Fibroblast of mammary gland (primary cell): Measurements from ENCODE around the gene GJC3.

Experiments used
- DNase-seq: peaks from one replicate; pipeline ENCODE4 v3.0.0-alpha.2; 2010; ENCODE audit warnings: low read depth
- H3K4me3 ChIP-seq: 2 replicates; pipeline ENCODE4 v1.5.1; 2011; ENCODE audit warnings: low read depth, mild to moderate bottlenecking, low read length, moderate library complexity; ENCODE audit not compliant: control insufficient read depth
- CTCF ChIP-seq: conservative IDR thresholded peaks from 2 replicates; pipeline ENCODE4 v1.5.1; 2011; ENCODE audit warnings: low read depth, low read length, inconsistent platforms; ENCODE audit not compliant: control insufficient read depth, insufficient read depth

Gene GJC3

GRCh38 chr7:99910976-99911375 lies 18.4 kb downstream of the GJC3 start:
- no peak overlapping the region for H3K4me3 ChIP-seq
- no peak for TF ChIP-seq CTCF
- DNase-seq = no peak

- TF ChIP-seq CTCF = no peak
Observed at GRCh38 chr7:99901581-99901980, 27.8 kb downstream of the GJC3 start.

DNA sequence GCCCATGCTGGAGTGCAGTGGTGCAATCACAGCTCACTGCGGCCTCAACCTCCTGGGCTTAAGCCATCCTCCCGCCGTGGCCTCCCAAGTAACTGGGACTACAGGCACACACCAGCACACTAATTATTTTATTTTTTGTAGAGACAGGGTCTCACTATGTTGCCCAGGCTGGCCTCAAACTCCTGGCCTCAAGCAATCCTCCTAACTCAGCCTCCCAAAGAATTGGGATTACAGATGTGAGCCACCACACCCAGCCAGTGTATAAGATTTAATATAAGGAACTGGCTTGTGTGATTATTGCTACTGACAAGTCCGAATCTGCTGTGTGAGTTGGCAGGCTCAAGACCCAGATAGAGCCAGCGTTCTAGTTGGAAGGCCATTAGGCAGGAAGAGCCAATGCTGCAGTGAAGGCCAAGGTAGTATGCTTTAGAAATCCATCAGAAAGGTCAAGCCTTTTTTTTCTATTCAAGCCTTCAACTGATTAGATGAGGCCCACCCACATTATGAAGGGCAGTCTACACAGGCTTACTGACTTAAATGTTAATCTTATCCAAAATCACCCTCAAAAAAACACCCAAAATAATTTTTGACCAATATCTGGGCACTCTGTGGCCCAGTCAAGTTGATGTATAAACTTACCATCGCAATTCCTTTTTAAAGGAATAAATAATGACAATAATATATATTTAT lies 29.4 kb downstream of the GJC3 start:
- DNase-seq = no peak
- no peak for TF ChIP-seq CTCF
- H3K4me3 ChIP-seq = no peak overlapping the region

More at GRCh38 chr7:99901581-99901980, 27.8 kb downstream of the GJC3 start:
- no peak for DNase-seq
- H3K4me3 ChIP-seq = no peak overlapping the region

DNA sequence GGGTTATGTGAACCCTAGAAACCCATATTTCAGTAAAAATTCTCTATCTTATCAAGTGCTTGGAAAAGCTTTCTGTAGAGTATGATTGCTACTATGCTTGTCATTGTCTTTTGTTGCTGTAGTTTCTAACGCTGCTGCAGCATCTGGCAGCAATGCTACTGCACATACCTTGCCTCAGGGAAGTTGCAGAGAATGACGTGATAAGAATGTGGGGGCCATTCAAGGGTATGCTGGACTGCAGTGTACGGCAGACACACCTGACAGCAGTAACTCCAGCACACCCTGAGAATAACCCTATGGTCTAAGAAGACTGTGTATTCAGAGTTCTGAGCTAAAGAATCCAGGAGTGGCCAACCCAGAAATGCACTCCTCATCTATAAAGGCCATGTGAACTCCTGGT lies 30.6 kb downstream of the GJC3 start:
- TF ChIP-seq CTCF = no peak
- no peak for DNase-seq
- no peak overlapping the region for H3K4me3 ChIP-seq

- no peak for TF ChIP-seq CTCF
- no peak for DNase-seq
- H3K4me3 ChIP-seq = no peak overlapping the region
Observed at GRCh38 chr7:99898023-99898357, 31.4 kb downstream of the GJC3 start.

DNA sequence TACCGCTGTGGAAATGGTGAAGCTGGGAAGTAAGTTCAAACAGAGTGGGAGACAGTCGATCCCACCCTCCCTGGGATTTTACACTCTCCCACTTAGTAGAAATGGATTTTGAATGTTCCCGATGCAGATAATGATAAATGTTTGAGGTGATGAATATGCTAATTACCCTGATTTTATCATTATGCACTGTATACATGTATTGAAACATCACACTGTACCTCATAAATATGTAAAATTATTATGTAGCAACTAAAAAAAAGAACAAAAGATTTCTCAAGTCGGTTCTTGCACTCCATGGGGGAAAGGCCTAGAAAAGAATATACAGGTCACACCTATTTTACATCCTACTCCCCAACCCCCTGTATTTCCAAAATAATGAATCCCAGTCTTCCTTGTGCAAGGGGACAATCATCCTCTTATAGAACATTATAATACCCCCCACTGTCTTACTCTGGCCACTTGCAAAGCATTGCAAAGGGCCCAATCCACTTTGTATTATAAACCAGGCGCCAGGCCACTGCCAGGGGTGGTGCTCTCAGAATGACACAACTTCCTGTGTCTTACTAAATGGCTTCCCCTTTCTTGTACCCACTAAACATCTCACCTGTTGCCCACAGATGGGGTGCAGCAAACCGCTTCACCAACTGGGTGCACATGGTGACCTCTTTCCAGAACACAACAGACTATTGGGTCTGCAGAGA lies 31.9 kb downstream of the GJC3 start:
- no peak for DNase-seq
- H3K4me3 ChIP-seq = no peak overlapping the region
- no peak for TF ChIP-seq CTCF
